GM18519 (cell line): Measurements from ENCODE around the gene RNF13.
"Not testable (repeated sequence)": the region's sequence is repeated elsewhere in the genome, so short reads cannot be mapped to it uniquely, and the experiment has no call there.

Source experiments
- ATAC-seq: cut with Tn5 transposase; IDR thresholded peaks from one replicate; pipeline ENCODE4 v1.9.1; 2021; ENCODE audit warnings: mild to moderate bottlenecking, moderate library complexity; ENCODE audit not compliant: unreplicated experiment, low FRiP score

Gene RNF13

DNA sequence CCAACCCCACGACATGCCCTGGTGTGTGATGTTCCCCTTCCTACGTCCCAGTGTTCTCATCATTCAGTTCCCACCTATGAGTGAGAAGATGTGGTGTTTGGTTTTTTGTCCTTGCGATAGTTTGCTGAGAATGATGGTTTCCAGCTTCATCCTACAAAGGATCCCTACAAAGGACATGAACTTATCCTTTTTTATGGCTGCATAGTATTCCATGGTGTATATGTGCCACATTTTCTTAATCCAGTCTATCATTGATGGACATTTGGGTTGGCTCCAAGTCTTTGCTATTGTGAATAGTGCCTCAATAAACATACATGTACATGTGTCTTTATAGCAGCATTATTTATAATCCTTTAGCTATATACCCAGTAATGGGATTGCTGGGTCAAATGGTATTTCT, 131.0 kb downstream of the RNF13 start:
- ATAC-seq, result not testable (repeated sequence)

DNA sequence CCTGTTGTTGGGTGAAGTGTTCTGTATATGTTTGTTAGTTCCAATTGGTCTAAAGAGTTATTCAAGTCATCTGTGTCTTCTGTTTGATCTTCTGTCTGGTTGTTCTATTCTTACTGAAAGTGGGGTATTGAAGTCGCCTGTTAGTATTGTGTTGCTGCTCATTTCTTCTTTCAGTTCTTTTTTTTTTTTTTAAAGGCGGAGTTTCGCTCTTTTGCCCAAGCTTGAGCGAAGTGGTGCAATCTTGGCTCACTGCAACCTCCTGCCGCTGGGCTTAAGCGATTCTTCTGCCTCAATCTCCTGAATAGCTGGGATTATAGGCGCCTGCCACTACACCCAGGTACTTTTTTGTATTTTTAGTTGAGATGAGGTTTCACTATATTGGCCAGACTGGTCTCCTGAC, 134.2 kb downstream of the RNF13 start:
- no peak for ATAC-seq

- no peak for ATAC-seq
These were observed 136.2 kb downstream of the RNF13 start for GRCh38 chr3:149949181-149949580.

DNA sequence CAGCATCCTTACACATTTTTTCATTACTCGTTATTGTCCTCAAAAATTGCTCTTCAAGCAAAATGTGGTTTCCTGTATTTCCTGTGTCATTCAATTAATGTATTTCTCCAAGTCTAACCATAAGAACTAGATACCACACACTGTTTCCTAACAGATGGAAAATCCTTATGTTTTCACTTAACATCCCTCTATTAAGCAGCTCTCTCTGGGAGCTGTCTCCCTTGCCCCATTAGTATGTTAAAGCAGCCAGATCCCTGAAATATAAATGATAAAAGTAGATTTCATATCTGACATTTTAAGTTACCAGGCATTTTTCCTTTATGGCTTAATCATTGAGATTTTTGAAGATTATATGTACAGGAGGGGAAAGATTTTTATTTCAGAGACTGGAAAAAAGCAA, 141.8 kb downstream of the RNF13 start:
- ATAC-seq, result no peak

DNA sequence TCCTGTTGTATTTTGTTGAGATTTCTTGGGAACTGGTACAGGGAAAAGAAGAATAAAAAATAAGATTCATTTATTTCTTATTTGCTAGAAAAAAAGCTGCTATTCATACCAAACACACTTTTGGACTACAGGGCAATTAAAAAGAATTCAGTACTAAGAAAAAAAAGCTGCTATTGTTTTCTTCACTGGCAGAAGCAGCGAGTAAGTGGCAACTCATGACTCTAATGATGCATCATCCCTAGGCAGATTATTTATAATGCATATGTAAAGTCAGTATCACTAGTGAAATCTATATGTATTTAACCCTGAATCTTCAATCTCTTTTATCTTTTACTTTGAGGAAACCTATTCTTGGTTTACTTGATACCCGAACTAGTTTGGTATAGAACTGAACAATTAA, 142.4 kb downstream of the RNF13 start:
- ATAC-seq, result no peak

DNA sequence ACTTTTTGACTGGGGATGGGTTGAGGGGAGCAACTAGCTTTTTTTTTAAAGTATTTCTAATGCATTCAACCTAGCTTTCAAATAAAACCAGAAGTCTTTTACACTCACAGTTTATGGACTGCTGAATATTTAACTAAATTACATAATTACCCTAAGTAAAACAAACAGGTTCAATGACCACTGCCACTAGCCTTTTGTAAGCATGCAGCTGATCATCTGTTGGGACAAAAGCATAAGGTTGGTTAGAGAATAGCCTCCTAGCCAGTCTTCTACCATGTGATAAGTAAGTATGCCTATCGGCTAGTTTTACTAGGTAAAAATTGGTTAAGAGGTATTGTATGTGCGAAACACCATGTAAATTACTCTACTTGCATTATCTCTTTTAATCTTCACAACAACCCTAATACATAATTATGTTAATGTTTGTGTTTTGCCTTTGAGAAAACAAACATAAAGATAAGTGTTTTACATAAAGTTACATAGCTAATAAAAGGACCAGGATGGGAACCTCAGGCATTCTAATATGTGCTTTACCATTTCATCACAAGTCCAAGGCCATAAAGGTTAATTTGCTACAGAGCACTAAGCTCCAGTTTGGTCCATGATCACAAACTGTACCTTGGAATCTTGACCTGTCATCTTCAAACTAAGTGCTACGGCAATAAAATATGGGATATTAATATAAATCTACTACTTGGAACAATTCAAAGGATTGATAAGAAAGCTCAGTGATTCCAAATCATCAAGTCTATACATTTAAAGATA, 144.5 kb downstream of the RNF13 start:
- no peak for ATAC-seq

- no peak for ATAC-seq
These were observed 145.3 kb downstream of the RNF13 start for GRCh38 chr3:149958171-149958796.

- ATAC-seq, result no peak
These were observed 146.4 kb downstream of the RNF13 start for GRCh38 chr3:149959443-149959842.

DNA sequence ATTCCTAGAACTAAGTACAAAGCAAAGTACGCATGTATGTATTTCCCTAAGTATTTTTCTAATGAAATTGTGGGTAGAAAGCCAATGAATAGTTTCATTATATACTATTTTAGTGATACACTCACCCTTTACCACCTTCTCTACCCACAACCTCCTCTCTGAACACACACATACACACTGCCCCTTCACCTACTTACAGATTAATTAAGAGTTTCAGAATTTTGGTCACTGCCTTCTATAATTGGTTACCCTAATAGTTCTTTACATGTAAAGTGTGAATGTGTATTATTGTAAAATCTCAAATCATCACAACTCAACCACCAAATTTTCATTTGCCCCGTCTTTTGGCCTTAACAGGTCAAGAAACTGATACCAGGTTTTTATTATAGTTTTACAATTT, 150.5 kb downstream of the RNF13 start:
- no peak for ATAC-seq

GRCh38 chr3:149964291-149964690, 151.3 kb downstream of the RNF13 start:
- no peak for ATAC-seq

DNA sequence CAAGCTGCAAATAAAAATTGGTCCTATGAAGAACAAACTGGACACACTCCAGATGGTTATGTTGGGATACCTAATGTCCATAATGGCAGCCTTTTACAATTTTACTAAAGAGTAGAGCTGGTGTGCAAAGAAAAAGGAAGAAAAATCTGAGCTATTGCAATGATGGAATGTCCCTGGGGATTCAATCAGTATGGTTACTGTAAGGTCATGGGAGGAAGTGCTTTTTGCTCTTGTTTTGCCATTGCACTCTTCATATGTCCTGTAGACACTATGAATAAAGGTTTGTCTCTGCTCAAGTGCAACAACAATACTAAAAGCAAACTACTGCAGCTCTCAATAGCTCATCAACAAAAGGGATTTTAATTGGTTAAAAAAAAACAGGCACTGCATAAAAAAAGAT, 152.3 kb downstream of the RNF13 start:
- ATAC-seq, result no peak

DNA sequence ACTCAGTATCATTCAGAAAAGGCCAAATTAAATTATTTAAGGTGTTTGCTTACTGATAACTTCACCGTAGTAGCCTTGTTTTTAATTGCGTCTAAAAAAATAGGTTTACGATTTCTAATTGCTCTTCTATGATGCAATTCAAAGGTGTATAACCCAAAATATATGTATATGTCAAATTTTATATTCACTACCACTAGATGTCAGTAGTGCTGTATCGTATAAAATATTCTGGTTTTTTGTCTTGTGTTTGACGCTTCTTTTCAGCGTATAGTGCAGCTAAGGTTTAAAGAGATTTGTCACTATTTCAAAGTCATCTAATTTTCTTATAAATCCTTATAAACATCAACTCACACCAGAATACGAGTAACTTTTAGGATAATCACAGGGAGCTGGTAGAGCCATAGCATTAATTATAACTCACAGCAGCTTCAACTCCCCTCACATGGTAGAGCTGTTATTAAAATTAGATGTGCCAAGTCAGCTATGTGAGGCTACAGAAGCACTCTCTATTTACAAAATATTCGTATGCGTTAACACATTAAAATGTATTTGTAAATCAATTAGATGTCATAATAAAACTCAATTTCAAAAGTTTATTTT, 154.2 kb downstream of the RNF13 start:
- ATAC-seq, result no peak

- ATAC-seq, result no peak
These were observed 155.2 kb downstream of the RNF13 start for GRCh38 chr3:149968216-149968615.

GRCh38 chr3:149969110-149969939, 156.3 kb downstream of the RNF13 start:
- ATAC-seq, result no peak

DNA sequence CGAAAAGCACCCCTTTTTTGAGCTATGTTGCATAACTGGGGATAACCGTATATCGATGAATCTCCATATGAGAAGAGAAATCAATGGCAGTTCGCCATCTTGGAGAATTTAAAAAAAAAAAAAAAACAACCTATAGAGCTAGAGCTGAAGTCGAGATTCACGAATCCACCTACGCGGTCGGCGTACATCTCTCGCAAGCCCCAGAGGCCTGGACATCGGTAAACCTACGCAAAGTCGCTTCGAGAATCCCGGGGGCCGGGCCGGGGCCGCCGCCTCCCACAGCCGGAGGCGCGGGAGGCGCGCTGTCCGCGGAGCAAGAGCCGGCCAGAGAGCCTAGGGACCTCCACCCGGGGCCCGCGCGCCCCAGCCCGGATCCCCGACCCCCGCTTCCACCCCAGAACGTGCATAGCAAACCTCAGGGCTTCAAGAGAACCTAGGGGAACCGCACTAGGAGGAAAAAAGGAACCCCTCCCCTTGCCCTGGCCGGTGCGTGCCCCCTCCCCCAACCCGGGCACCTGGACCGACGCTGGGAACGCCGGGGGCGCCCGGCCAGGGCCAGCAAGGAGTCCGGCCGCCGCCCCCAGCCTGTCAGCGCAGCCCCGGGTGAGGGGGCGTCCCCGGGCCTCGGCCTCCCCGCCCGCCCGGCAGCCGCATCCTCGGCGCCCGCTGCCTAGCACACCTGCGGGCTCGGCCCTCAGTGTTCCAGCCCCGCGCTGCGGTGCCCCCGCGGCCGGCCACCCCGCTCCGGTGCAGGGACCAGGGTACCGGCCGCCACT, 157.1 kb downstream of the RNF13 start:
- ATAC-seq, result peak; percentile 43

GRCh38 chr3:149970716-149971402, 157.8 kb downstream of the RNF13 start, which contains the start of gene PFN2:
Gene PFN2, minus strand, starts transcription at chr3:149970895. Its CDS starts 39 bp downstream, at chr3:149970856.
- peak; percentile 28 for ATAC-seq

DNA sequence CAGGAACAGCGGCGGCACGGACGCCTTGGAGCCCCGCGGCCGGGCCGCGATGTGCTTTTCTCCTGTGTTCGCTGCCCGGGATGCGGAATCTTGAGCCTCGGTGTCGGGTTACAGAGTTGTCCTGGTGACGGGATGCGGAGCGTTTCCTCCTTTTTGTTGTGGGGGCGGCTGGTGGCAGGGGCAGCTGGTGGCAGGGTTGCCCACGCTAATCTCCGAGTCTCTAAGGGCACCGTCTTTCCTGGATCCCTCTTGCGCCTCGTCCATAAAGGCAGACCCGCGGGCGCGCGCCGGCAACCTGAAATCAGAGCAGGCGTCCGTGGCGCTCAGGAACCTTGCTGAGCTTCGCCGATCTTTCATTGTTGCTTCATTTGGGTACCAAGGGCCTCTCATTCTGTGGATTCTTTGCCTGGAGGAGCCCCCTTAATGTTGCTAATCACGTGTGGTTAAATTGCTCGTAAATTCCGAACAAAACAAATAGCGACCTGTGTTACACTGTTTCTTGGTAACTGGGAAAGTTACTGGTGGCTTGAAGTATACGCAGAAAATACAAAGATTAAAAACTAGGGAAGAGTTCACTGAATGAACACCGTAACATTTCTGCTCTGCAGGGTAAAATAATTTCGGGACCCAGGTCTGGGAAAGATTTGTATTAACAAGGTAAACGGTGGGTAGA, 158.5 kb downstream of the RNF13 start:
- ATAC-seq, result no peak

- no peak for ATAC-seq
These were observed 162.9 kb downstream of the RNF13 start for GRCh38 chr3:149975919-149976318.

GRCh38 chr3:149977386-149977785, 164.4 kb downstream of the RNF13 start:
- ATAC-seq, result no peak
